ENCODE measurements around the gene LDLRAD3.

The LDLRAD3 gene

GRCh38 chr11:36148701-36149100 is 204.8 kb downstream of the LDLRAD3 start:
- Histone ChIP-seq H3K9ac (ENCODE audit: low read depth, low read length) (no peak overlapping the region), H3K9me3 (ENCODE audit: insufficient read depth, low read length, severe bottlenecking) (no peaks in the 10 kb centered on the region), H3K4me1 (ENCODE audit: insufficient read depth, low read length) (no peaks in the 10 kb centered on the region), H3K36me3 (ENCODE audit: insufficient read depth, low read length) (no peaks in the 10 kb centered on the region), H3K27ac (ENCODE audit: low read length) (no peak overlapping the region), H2AFZ (ENCODE audit: low read depth, low read length) (no peak overlapping the region), H3K4me3 (ENCODE audit: low read depth in 1 of 2, low read length in 2 of 2) (no peak overlapping the region), H3K4me2 (ENCODE audit: insufficient read depth, low read length) (no peak overlapping the region), H3K27me3 (ENCODE audit: insufficient read depth, low read length, poor library complexity) (no peaks in the 10 kb centered on the region), H3K79me2 (ENCODE audit: insufficient read depth, low read length) (no peaks in the 10 kb centered on the region), H4K20me1 (ENCODE audit: insufficient read depth, low read length) (no peaks in the 10 kb centered on the region)
- TF ChIP-seq EZH2 (IDR thresholded peaks at IDR 0.05; ENCODE audit: borderline replicate concordance, low read depth, low read length, severe bottlenecking) (no peak), CTCF (IDR thresholded peaks at IDR 0.05; ENCODE audit: borderline replicate concordance, extremely low read depth, low read length, poor library complexity, severe bottlenecking) (no peak)
- DNase-seq (no peak), ATAC-seq (ENCODE audit: insufficient read depth, low read depth) (no peak)

GRCh38 chr11:36149538-36150242 is 205.8 kb downstream of the LDLRAD3 start:
- H3K9ac ChIP-seq (ENCODE audit: low read depth, low read length): no peak overlapping the region
- no peaks in the 10 kb centered on the region for H3K27me3 ChIP-seq (ENCODE audit: insufficient read depth, low read length, poor library complexity)
- TF ChIP-seq EZH2 (IDR thresholded peaks at IDR 0.05; ENCODE audit: borderline replicate concordance, low read depth, low read length, severe bottlenecking) (no peak), CTCF (IDR thresholded peaks at IDR 0.05; ENCODE audit: borderline replicate concordance, extremely low read depth, low read length, poor library complexity, severe bottlenecking) (peak; percentile 43)
- no peak overlapping the region for H2AFZ ChIP-seq (ENCODE audit: low read depth, low read length)
- H3K4me3 ChIP-seq (ENCODE audit: low read depth in 1 of 2, low read length in 2 of 2): no peak overlapping the region
- no peak overlapping the region for H3K4me2 ChIP-seq (ENCODE audit: insufficient read depth, low read length)
- no peaks in the 10 kb centered on the region for H3K4me1 ChIP-seq (ENCODE audit: insufficient read depth, low read length)
- no peaks in the 10 kb centered on the region for H4K20me1 ChIP-seq (ENCODE audit: insufficient read depth, low read length)
- no peak for DNase-seq
- no peaks in the 10 kb centered on the region for H3K9me3 ChIP-seq (ENCODE audit: insufficient read depth, low read length, severe bottlenecking)
- no peak overlapping the region for H3K27ac ChIP-seq (ENCODE audit: low read length)
- no peaks in the 10 kb centered on the region for H3K36me3 ChIP-seq (ENCODE audit: insufficient read depth, low read length)
- no peaks in the 10 kb centered on the region for H3K79me2 ChIP-seq (ENCODE audit: insufficient read depth, low read length)
- peak; percentile 29; the same call in 2 of the 3 replicates for ATAC-seq (ENCODE audit: insufficient read depth, low read depth)

GRCh38 chr11:36150986-36151385 is 207.1 kb downstream of the LDLRAD3 start:
- no peak for ATAC-seq (ENCODE audit: insufficient read depth, low read depth)

More at GRCh38 chr11:36150986-36151385, 207.1 kb downstream of the LDLRAD3 start:
- no peaks in the 10 kb centered on the region for H3K79me2 ChIP-seq (ENCODE audit: insufficient read depth, low read length)
- H3K4me1 ChIP-seq (ENCODE audit: insufficient read depth, low read length): no peaks in the 10 kb centered on the region
- H2AFZ ChIP-seq (ENCODE audit: low read depth, low read length): no peak overlapping the region
- TF ChIP-seq CTCF (IDR thresholded peaks at IDR 0.05; ENCODE audit: borderline replicate concordance, extremely low read depth, low read length, poor library complexity, severe bottlenecking): no peak
- TF ChIP-seq EZH2 (IDR thresholded peaks at IDR 0.05; ENCODE audit: borderline replicate concordance, low read depth, low read length, severe bottlenecking): no peak
- no peaks in the 10 kb centered on the region for H4K20me1 ChIP-seq (ENCODE audit: insufficient read depth, low read length)
- no peak overlapping the region for H3K9ac ChIP-seq (ENCODE audit: low read depth, low read length)
- no peak for DNase-seq
- H3K4me3 ChIP-seq (ENCODE audit: low read depth in 1 of 2, low read length in 2 of 2): no peak overlapping the region
- no peaks in the 10 kb centered on the region for H3K36me3 ChIP-seq (ENCODE audit: insufficient read depth, low read length)
- H3K27me3 ChIP-seq (ENCODE audit: insufficient read depth, low read length, poor library complexity): no peaks in the 10 kb centered on the region
- H3K4me2 ChIP-seq (ENCODE audit: insufficient read depth, low read length): no peak overlapping the region
- H3K9me3 ChIP-seq (ENCODE audit: insufficient read depth, low read length, severe bottlenecking): no peaks in the 10 kb centered on the region
- H3K27ac ChIP-seq (ENCODE audit: low read length): no peak overlapping the region

Measured in DND-41 (cell line).